Panc1 (cell line): ENCODE measurements around the gene ATOSA. TPM values are rescaled to one million over a fixed set of nuclear protein-coding genes. Genes with fewer than 3 reads are reported as not detected.

Experiments
- ATAC-seq: fragments of 200-7000 bp; cut with Tn5 transposase; 2 replicates; pipeline ENCODE4 v1.9.1; 2020; ENCODE audit warnings: mild to moderate bottlenecking, moderate library complexity
- BruUV-seq: library from RNA; stranded (reverse); fragments of 400-500 nt; replicated peaks from 2 replicates; lab custom pipeline; 2021; lab: Mats Ljungman, UMichigan
- CTCF ChIA-PET: fragments of 300-600 bp; sonication (Branson Sonifier 250); formaldehyde crosslinking; loops from one replicate; lab custom pipeline; 2022; ENCODE audit warnings: antibody characterized with exemption; lab: Charles Lee
- POLR2A ChIA-PET: fragments of 300-600 bp; sonication (Branson Sonifier 250); formaldehyde crosslinking; loops from one replicate; lab custom pipeline; 2022; ENCODE audit warnings: antibody characterized with exemption; lab: Charles Lee
- DNase-seq: peaks from one replicate; pipeline ENCODE4 v3.0.0-alpha.2; 2010; ENCODE audit warnings: low read depth, low spot score
- H3K27ac ChIP-seq: 2 replicates; pipeline ENCODE4 v1.5.1; 2011; ENCODE audit warnings: mild to moderate bottlenecking, low read length, inconsistent platforms
- H3K27me3 ChIP-seq: fragments of 200-500 bp; sonication (Bioruptor generic); 2 replicates; pipeline ENCODE4 v1.6.0; 2014; ENCODE audit warnings: low read length, inconsistent platforms; ENCODE audit not compliant: control insufficient read depth, insufficient read depth
- H3K36me3 ChIP-seq: fragments of 200-500 bp; sonication (Bioruptor generic); 2 replicates; pipeline ENCODE4 v1.5.1; 2014; ENCODE audit warnings: inconsistent platforms, mild to moderate bottlenecking, low read length, moderate library complexity; ENCODE audit not compliant: control insufficient read depth, insufficient read depth
- H3K4me1 ChIP-seq: 2 replicates; pipeline ENCODE4 v1.5.1; 2011; ENCODE audit warnings: inconsistent platforms, mild to moderate bottlenecking, low read length, moderate library complexity; ENCODE audit not compliant: control insufficient read depth, insufficient read depth
- H3K4me3 ChIP-seq, 2 experiments: 2 replicates each; pipeline ENCODE4 v1.5.1; 2011 to 2012; ENCODE audit warnings: low read depth in 2 of 2, low read length in 2 of 2, mild to moderate bottlenecking in 2 of 2, inconsistent platforms in 1 of 2, moderate library complexity in 1 of 2
- H3K9me3 ChIP-seq: fragments of 200-500 bp; sonication (Bioruptor generic); 2 replicates; pipeline ENCODE4 v1.5.1; 2014; ENCODE audit warnings: low read depth, mild to moderate bottlenecking, inconsistent platforms, low read length, moderate library complexity; ENCODE audit not compliant: control insufficient read depth, insufficient read depth
- CTCF ChIP-seq: fragments of 450-650 bp; IDR thresholded peaks from 2 replicates; pipeline ENCODE4 v1.5.1; 2017; ENCODE audit warnings: mild to moderate bottlenecking
- POLR2AphosphoS5 ChIP-seq: IDR thresholded peaks from 2 replicates; pipeline ENCODE4 v1.6.1; 2012; ENCODE audit warnings: mild to moderate bottlenecking, low read depth, low read length, moderate library complexity
- REST ChIP-seq, 2 experiments: IDR thresholded peaks; 2 replicates each; pipeline ENCODE4 v1.6.1; 2011 to 2012; ENCODE audit warnings: low read depth in 2 of 2, control low read depth in 1 of 2, low read length in 1 of 2, mild to moderate bottlenecking in 1 of 2, moderate library complexity in 1 of 2; ENCODE audit not compliant: insufficient read depth in 1 of 2
- SIN3A ChIP-seq: IDR thresholded peaks from 2 replicates; pipeline ENCODE4 v1.6.1; 2012; ENCODE audit warnings: low read depth, mild to moderate bottlenecking, low read length, moderate library complexity, borderline replicate concordance; ENCODE audit not compliant: insufficient read depth
- TCF7L2 ChIP-seq: IDR thresholded peaks from 2 replicates; pipeline ENCODE4 v1.6.1; 2011; ENCODE audit warnings: mild to moderate bottlenecking, low read depth, low read length, inconsistent platforms
- in situ Hi-C: cut with HindIII; loops from 2 replicates; pipeline ENCODE4 v1.10.0; 2016; ENCODE audit warnings: low sequenced_read_pairs, low pct_unique_long_range_greater_than_20kb
- intact Hi-C: fragments of 100-400 bp; cut with micrococcal nuclease; formaldehyde crosslinking; loops from one replicate; pipeline ENCODE4 v1.10.0; 2022; ENCODE audit not compliant: unreplicated experiment
- total RNA-seq: library from RNA; stranded (reverse); gene quantifications from one replicate; pipeline ENCODE4 v1.2.1, GENCODE V29; 2021; ENCODE audit not compliant: unreplicated experiment

ATOSA gene
- total RNA-seq, 1 experiment from 2014 or later = 18.5 TPM

- CTCF ChIA-PET = no interaction called here
- no peak for ATAC-seq
- BruUV-seq = no TSS peak
Observed at GRCh38 chr15:52658955-52659354, 20.2 kb downstream of the ATOSA start.

GRCh38 chr15:52657338-52657737 lies 21.9 kb downstream of the ATOSA start:
- Histone ChIP-seq H3K27ac (no peak overlapping the region; the same call in 1 of the 2 replicates), H3K27me3 (no peaks in the 10 kb centered on the region), H3K4me1 (peaks cover 36% of the 10 kb centered on the region), H3K36me3 (peaks cover 2% of the 10 kb centered on the region; the same call in 1 of the 2 replicates), H3K9me3 (no peaks in the 10 kb centered on the region), H3K4me3 (no peak overlapping the region)
- DNase-seq = no peak
- ChIA-PET POLR2A (no interaction called here), CTCF (no interaction called here)
- no peak for ATAC-seq
- TF ChIP-seq REST (IDR thresholded peaks at IDR 0.05; ENCODE audit: insufficient read depth in 1 of 2, low read depth in 2 of 2, low read length in 1 of 2) = no peak
- TF ChIP-seq SIN3A = no peak
- intact Hi-C loops (no loop called here), in situ Hi-C loops (no loop called here)
- no TSS peak for BruUV-seq

More at GRCh38 chr15:52658955-52659354, 20.2 kb downstream of the ATOSA start:
- intact Hi-C loops (no loop called here), in situ Hi-C loops (no loop called here)
- no peaks in the 10 kb centered on the region for H3K27me3 ChIP-seq
- peaks cover 21% of the 10 kb centered on the region for H3K4me1 ChIP-seq
- no peak overlapping the region for H3K4me3 ChIP-seq
- no peaks in the 10 kb centered on the region for H3K9me3 ChIP-seq
- POLR2A ChIA-PET = no interaction called here
- DNase-seq = no peak
- H3K36me3 ChIP-seq = peaks cover 2% of the 10 kb centered on the region; the same call in 1 of the 2 replicates
- TF ChIP-seq SIN3A = no peak
- no peak for TF ChIP-seq REST (IDR thresholded peaks at IDR 0.05; ENCODE audit: insufficient read depth in 1 of 2, low read depth in 2 of 2, low read length in 1 of 2)
- TF ChIP-seq TCF7L2 = no peak
- TF ChIP-seq CTCF = no peak
- no peak for TF ChIP-seq POLR2AphosphoS5
- H3K27ac ChIP-seq = no peak overlapping the region
